GM12878 (cell line): ENCODE measurements around the gene EEF2. TPM values are rescaled to one million over a fixed set of nuclear protein-coding genes. Genes with fewer than 3 reads are reported as not detected.

ENCODE experiments used
- ASH2L ChIP-seq: fragments of 300-600, 200-600 bp; sonication (generic); IDR thresholded peaks from 2 replicates; pipeline ENCODE4 v1.6.1; 2017; ENCODE audit warnings: low read depth, mild to moderate bottlenecking, borderline replicate concordance
- BRCA1 ChIP-seq: IDR thresholded peaks from 2 replicates; pipeline ENCODE4 v1.6.1; 2011; ENCODE audit warnings: low read depth, low read length, improper control_type of control experiment
- DPF2 ChIP-seq: fragments of 450-650 bp; IDR thresholded peaks from 2 replicates; pipeline ENCODE4 v1.6.1; 2017; ENCODE audit warnings: mild to moderate bottlenecking
- ESRRA ChIP-seq: IDR thresholded peaks from 2 replicates; pipeline ENCODE4 v1.6.1; 2012; ENCODE audit warnings: mild to moderate bottlenecking, low read length, improper control_type of control experiment
- MXI1 ChIP-seq: fragments of 150-350 bp; IDR thresholded peaks from 2 replicates; pipeline ENCODE4 v1.6.1; 2011; ENCODE audit warnings: low read depth, mild to moderate bottlenecking, inconsistent platforms, low read length, improper control_type of control experiment
- RBBP5 ChIP-seq: fragments of 200-600 bp; sonication (generic); conservative IDR thresholded peaks from 2 replicates; pipeline ENCODE4 v1.6.1; 2016
- RELA ChIP-seq: fragments of 450-650 bp; IDR thresholded peaks from 2 replicates; pipeline ENCODE4 v1.8.0; 2014; ENCODE audit warnings: borderline replicate concordance; ENCODE audit not compliant: partially characterized antibody
- SIN3A ChIP-seq: IDR thresholded peaks from 2 replicates; pipeline ENCODE4 v1.6.1; 2012; ENCODE audit warnings: low read depth, low read length, improper control_type of control experiment
- SP1 ChIP-seq: IDR thresholded peaks from one replicate; pipeline ENCODE4 v1.6.1; 2011; ENCODE audit warnings: low read depth, low read length
- SPI1 ChIP-seq: IDR thresholded peaks from 2 replicates; pipeline ENCODE4 v1.6.1; 2011; ENCODE audit warnings: low read depth, mild to moderate bottlenecking, low read length, moderate library complexity, borderline replicate concordance; ENCODE audit not compliant: insufficient read depth
- polyA plus RNA-seq, 11 experiments: library from polyadenylated mRNA; depleted of rRNA in 4 of 11; unstranded in 6 of 11; stranded (reverse) in 5 of 11; fragments of >200 nt; fragmentation: Nextera tagmentation in 4 of 11; fragmentation: Illumina TruSeq in 1 of 11; extraction: Ambion mirVana in 4 of 11; extraction: Trizol in 1 of 11; gene quantifications; 1 replicate in 1 of 11; 2 replicates in 10 of 11; pipeline versions ENCODE4 v1.2.1 to v1.2.3, GENCODE V29; 2011 to 2016; ENCODE audit warnings: inconsistent platforms in 2 of 11, missing spikeins in 2 of 11, low read depth in 1 of 11
- total RNA-seq, 4 experiments: library from RNA; depleted of rRNA in 3 of 4; stranded (reverse); fragments of >200 nt in 3 of 4; fragmentation: Illumina TruSeq in 1 of 4; extraction: Trizol in 1 of 4; gene quantifications; 2 replicates each; pipeline versions ENCODE4 v1.2.1 to v1.2.3, GENCODE V29; 2013 to 2021
- TF ChIP-seq, protein P1 (sequence below): fragments of 450-650 bp; conservative IDR thresholded peaks from 2 replicates; pipeline ENCODE4 v1.6.1; 2017; ENCODE audit warnings: mild to moderate bottlenecking, moderate library complexity
- TF ChIP-seq, protein P2 (sequence below): IDR thresholded peaks from 2 replicates; pipeline ENCODE4 v1.6.1; 2011; ENCODE audit warnings: low read depth, low read length, improper control_type of control experiment, borderline replicate concordance
- TF ChIP-seq, protein P3 (sequence below): fragments of 450-650 bp; IDR thresholded peaks from 2 replicates; pipeline ENCODE4 v1.6.1; 2016; ENCODE audit warnings: mild to moderate bottlenecking

Gene EEF2
- total and polyA plus RNA-seq, 10 of the 15 experiments (the other 5 are each of a cell fraction or from before 2014, with no cell fraction given): 280 to 3,491 (median 1,305) TPM

DNA sequence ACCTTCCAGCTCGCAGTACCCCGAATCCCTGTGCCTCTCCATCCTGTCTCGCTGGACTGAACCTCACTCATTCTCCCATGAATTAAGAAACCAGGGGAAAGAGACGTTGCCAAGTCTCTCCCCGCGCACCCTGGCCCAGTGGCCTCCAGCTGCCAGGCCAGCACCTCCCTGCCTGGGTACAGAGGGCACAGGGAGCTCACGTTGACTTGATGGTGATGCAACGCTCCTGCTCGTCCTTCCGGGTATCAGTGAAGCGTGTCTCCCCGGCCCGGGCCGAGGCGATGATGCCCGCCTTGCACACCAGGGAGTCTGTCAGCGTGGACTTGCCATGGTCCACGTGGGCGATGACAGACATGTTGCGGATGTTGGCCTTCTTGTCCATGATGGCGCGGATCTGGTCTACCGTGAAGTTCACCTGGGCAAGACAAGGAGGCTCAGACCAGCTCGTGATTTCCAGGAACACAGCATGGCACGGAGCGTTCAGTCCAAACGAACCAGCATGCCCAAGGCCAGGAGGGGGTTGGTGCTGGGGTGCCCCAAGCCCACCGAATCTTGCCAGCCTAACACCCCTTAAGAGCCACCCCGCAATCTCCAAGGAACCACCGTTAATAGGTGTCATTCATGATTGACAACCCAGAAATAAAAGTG, 1.2 kb downstream of the EEF2 start (continued):
- TF ChIP-seq, protein P1, sequence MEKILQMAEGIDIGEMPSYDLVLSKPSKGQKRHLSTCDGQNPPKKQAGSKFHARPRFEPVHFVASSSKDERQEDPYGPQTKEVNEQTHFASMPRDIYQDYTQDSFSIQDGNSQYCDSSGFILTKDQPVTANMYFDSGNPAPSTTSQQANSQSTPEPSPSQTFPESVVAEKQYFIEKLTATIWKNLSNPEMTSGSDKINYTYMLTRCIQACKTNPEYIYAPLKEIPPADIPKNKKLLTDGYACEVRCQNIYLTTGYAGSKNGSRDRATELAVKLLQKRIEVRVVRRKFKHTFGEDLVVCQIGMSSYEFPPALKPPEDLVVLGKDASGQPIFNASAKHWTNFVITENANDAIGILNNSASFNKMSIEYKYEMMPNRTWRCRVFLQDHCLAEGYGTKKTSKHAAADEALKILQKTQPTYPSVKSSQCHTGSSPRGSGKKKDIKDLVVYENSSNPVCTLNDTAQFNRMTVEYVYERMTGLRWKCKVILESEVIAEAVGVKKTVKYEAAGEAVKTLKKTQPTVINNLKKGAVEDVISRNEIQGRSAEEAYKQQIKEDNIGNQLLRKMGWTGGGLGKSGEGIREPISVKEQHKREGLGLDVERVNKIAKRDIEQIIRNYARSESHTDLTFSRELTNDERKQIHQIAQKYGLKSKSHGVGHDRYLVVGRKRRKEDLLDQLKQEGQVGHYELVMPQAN: peak; percentile 76
- TF ChIP-seq ASH2L (no peak), RBBP5 (no peak), SIN3A (peak; percentile 42; the same call in 1 of the 2 replicates), SP1 (no peak), MXI1 (peak; percentile 90), ESRRA (no peak), RELA (no peak), BRCA1 (no peak), DPF2 (no peak), SPI1 (no peak)
- TF ChIP-seq, protein P2, sequence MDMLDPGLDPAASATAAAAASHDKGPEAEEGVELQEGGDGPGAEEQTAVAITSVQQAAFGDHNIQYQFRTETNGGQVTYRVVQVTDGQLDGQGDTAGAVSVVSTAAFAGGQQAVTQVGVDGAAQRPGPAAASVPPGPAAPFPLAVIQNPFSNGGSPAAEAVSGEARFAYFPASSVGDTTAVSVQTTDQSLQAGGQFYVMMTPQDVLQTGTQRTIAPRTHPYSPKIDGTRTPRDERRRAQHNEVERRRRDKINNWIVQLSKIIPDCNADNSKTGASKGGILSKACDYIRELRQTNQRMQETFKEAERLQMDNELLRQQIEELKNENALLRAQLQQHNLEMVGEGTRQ: no peak
- TF ChIP-seq, protein P3, sequence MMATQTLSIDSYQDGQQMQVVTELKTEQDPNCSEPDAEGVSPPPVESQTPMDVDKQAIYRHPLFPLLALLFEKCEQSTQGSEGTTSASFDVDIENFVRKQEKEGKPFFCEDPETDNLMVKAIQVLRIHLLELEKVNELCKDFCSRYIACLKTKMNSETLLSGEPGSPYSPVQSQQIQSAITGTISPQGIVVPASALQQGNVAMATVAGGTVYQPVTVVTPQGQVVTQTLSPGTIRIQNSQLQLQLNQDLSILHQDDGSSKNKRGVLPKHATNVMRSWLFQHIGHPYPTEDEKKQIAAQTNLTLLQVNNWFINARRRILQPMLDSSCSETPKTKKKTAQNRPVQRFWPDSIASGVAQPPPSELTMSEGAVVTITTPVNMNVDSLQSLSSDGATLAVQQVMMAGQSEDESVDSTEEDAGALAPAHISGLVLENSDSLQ: peak; percentile 78
- TF ChIP-seq, all 136 proteins: peak for 14
